Loucy (cell line): ENCODE data around the gene ZNF536.

Experiments
- CTCF ChIP-seq: fragments of 200-600 bp; sonication (generic); conservative IDR thresholded peaks from 2 replicates; pipeline ENCODE4 v1.5.1; 2014; ENCODE audit warnings: mild to moderate bottlenecking, antibody characterized with exemption, low read length
- EZH2phosphoT487 ChIP-seq: fragments of 200-600 bp; IDR thresholded peaks from 2 replicates; pipeline ENCODE4 v1.6.1; 2018; ENCODE audit warnings: antibody characterized with exemption, mild to moderate bottlenecking, moderate library complexity, borderline replicate concordance

GRCh38 chr19:30341611-30342201 is 30.5 kb upstream of the ZNF536 start:
- TF ChIP-seq EZH2phosphoT487 = no peak
- no peak for TF ChIP-seq CTCF
